ENCODE results near the gene ZFP91.

- no peak for TF ChIP-seq CTCF (IDR thresholded peaks at IDR 0.05; ENCODE audit: insufficient read depth, low read length)
- no peak for TF ChIP-seq REST (IDR thresholded peaks at IDR 0.05; ENCODE audit: insufficient replicate concordance, low read depth)
These were observed 43.5 kb downstream of the ZFP91 start, which contains the start of gene CNTF for GRCh38 chr11:58622344-58622743.

Measured in HL-60 (cell line).